Heart left ventricle (tissue), 16 donors: ENCODE data around the gene MALRD1. TPM values are rescaled to one million over a fixed set of nuclear protein-coding genes. Genes with fewer than 3 reads are reported as not detected.

Experiments
- ATAC-seq, 4 donors: fragments of 200-7000 bp; cut with Tn5 transposase; one replicate each; pipeline ENCODE4 v1.9.1; 2020 to 2022; ENCODE audit warnings: moderate library complexity in 4 of 4, mild to moderate bottlenecking in 3 of 4, moderate number of reproducible peaks in 1 of 4
- DNase-seq, 5 donors: peaks; one replicate each; pipeline ENCODE4 v3.0.0-alpha.2; 2020
- H3K27ac ChIP-seq, 12 donors: fragments of 200-600 bp; sonication (generic) in 4 of 12; one replicate each; pipeline versions ENCODE4 v1.5.0 to v1.8.0; 2016 to 2022; ENCODE audit warnings: mild to moderate bottlenecking in 2 of 12
- H3K27me3 ChIP-seq, 9 donors: fragments of 200-600 bp; sonication (generic) in 2 of 9; one replicate each; pipeline versions ENCODE4 v1.5.1 to v1.8.0; 2016 to 2022; ENCODE audit warnings: mild to moderate bottlenecking in 3 of 9
- H3K36me3 ChIP-seq, 9 donors: fragments of 200-600 bp; sonication (generic) in 2 of 9; one replicate each; pipeline versions ENCODE4 v1.5.0 to v1.8.0; 2018 to 2022; ENCODE audit warnings: mild to moderate bottlenecking in 2 of 9
- H3K4me1 ChIP-seq, 12 donors: fragments of 200-600 bp; sonication (generic) in 4 of 12; one replicate each; pipeline versions ENCODE4 v1.5.0 to v1.8.0; 2016 to 2022; ENCODE audit warnings: mild to moderate bottlenecking in 3 of 12
- H3K4me3 ChIP-seq, 12 donors: fragments of 200-600 bp; sonication (generic) in 4 of 12; one replicate each; pipeline versions ENCODE4 v1.5.0 to v1.8.0; 2017 to 2022; ENCODE audit warnings: mild to moderate bottlenecking in 9 of 12, moderate library complexity in 4 of 12
- H3K9me3 ChIP-seq, 12 donors: fragments of 200-600 bp; sonication (generic) in 4 of 12; one replicate each; pipeline versions ENCODE4 v1.5.0 to v1.8.0; 2016 to 2022; ENCODE audit warnings: mild to moderate bottlenecking in 1 of 12
- POLR2A ChIP-seq, 2 donors: fragments of 450-650 bp; IDR thresholded peaks; one replicate each; pipeline ENCODE4 v1.6.1; 2017; ENCODE audit warnings: antibody characterized with exemption in 2 of 2, mild to moderate bottlenecking in 2 of 2, moderate library complexity in 2 of 2
- WGBS, 4 donors: extraction: QIAGEN DNeasy Blood & Tissue Kit in 2 of 4; methylation state at CpG; one replicate each; pipeline versions ENCODE4 v1.1.5 to v1.1.7; 2013 to 2018; 5-methylcytosine and 5-hydroxymethylcytosine counted together
- intact Hi-C, 10 donors: fragments of 100-400 bp; cut with DNase I; formaldehyde crosslinking; loops; one replicate each; pipeline versions ENCODE4 v1.11.1 to v1.14.2; 2022
- polyA plus RNA-seq, 2 donors: library from polyadenylated mRNA; stranded (reverse); fragments of 200-250 nt; gene quantifications; one replicate each; pipeline ENCODE4 v1.2.3, GENCODE V29; 2013
- total RNA-seq, 9 donors: library from RNA; depleted of rRNA in 2 of 9; stranded (reverse); fragments of >200 nt in 2 of 9; fragmentation: NEBNext Ultra II Directional in 3 of 9; extraction: Animal tissue kit (Norgen Biotek cat#: 25700) in 3 of 9; gene quantifications; one replicate each; pipeline versions ENCODE4 v1.1.0 to v1.2.4, GENCODE V29; 2016 to 2023
- TF ChIP-seq, protein P1 (sequence below), 12 donors: fragments of 200-600 bp; sonication (generic) in 4 of 12; IDR thresholded peaks; one replicate each; pipeline versions ENCODE4 v1.5.0 to v1.8.0; 2018 to 2022; ENCODE audit warnings: antibody characterized with exemption in 12 of 12, mild to moderate bottlenecking in 5 of 12
- donor health status: ischemic (EF 13 %, LVEDD 7.1; RV severe dilation, severe dysfunction).
- donor health status: healthy with polysubstance abuse.
- donor health status: DM: no; HTN: yes; CAD: no.
- donor health status: DM: no; HTN: no; CAD: no.
- donor health status: ischemic (EF 25% LVEDD 6.9; RV normal size, moderate dysfunction).
- donor health status: ischemic (EF 25% LVEDD 5.7; RV mildly dilated, moderate dysfunction).
- donor health status: healthy.
- donor health status: DM: yes; HTN: yes; CAD: no.
- donor health status: ischemic (EF 35%, LVEDD 5.7; RV mildly dilated, moderate dysfunction).
- donor health status: nonischemic (EF 11% LVEDD 7.7; RV severe dilation, severe dysfunction).
- donor health status: DM: yes; HTN: yes; CAD: no.
- donor health status: PGD.
- donor health status: ischemic (EF 29% LVEDD 5.4; RV normal size, mild dysfunction).
- donor health status: nonischemic (EF 23%, LVEDD 6.1; RV moderate dilation, normal function).

The MALRD1 gene
- total and polyA plus RNA-seq, 11 donors, result 0.12 to 1.1 (median 0.37) TPM; not detected in 1

DNA sequence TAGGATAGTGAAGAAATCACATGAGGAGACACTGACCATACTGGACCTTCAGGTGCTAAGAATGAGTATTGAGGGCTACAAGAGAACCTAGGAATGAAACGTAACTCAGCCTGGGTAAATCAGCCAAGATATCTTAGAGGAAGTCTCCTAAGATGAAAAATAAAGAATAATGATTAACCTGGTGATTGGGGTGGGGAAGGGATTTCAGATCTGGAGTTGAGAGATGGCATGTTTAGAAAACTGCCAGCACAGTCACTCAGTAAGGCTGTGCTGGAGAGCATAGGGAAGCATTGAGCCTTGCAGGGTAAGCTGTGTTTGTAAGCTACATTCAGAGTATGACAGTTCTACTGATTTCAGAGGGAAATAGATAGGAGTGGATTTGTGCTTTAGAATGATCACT lies 1.9 kb upstream of the MALRD1 start:
- peaks cover 0 to 2% (median 0%) of the 10 kb centered on the region in 12 donors for H3K9me3 ChIP-seq
- no peaks in the 10 kb centered on the region for H3K27me3 ChIP-seq
- DNase-seq (no peak), ATAC-seq (no peak)
- H3K36me3 ChIP-seq, result no peaks in the 10 kb centered on the region
- intact Hi-C loops, result no loop called here
- H3K4me1 ChIP-seq, result no peaks in the 10 kb centered on the region
- WGBS, 4 donors, result 64 to 76% (median 70%) methylated on average over 1 of the region's 1 CpG
- H3K4me3 ChIP-seq, result no peak overlapping the region
- no peak overlapping the region for H3K27ac ChIP-seq
- TF ChIP-seq, protein P1, sequence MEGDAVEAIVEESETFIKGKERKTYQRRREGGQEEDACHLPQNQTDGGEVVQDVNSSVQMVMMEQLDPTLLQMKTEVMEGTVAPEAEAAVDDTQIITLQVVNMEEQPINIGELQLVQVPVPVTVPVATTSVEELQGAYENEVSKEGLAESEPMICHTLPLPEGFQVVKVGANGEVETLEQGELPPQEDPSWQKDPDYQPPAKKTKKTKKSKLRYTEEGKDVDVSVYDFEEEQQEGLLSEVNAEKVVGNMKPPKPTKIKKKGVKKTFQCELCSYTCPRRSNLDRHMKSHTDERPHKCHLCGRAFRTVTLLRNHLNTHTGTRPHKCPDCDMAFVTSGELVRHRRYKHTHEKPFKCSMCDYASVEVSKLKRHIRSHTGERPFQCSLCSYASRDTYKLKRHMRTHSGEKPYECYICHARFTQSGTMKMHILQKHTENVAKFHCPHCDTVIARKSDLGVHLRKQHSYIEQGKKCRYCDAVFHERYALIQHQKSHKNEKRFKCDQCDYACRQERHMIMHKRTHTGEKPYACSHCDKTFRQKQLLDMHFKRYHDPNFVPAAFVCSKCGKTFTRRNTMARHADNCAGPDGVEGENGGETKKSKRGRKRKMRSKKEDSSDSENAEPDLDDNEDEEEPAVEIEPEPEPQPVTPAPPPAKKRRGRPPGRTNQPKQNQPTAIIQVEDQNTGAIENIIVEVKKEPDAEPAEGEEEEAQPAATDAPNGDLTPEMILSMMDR (IDR thresholded peaks at IDR 0.05), result no peak
- TF ChIP-seq POLR2A (IDR thresholded peaks at IDR 0.05), result no peak

DNA sequence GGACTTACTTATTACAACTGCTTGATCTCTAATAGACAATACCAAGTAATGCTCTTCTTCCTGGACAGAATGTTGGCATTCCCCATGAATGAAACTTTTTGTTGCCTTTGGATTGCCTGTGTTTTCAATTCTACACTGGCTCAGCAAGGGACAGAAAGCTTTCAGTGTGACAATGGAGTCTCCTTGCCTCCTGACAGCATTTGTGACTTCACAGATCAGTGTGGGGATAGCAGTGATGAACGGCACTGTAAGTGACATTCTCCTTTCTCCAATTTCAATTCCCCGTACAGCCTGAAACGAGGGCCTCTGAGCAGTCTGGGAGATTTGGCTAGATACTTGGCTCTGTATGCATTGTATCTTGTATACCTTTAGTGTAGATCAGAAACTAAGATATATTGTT lies 290 bp downstream of the MALRD1 start:
- H3K27me3 ChIP-seq, result no peaks in the 10 kb centered on the region
- no peak overlapping the region for H3K4me3 ChIP-seq
- DNase-seq (no peak), ATAC-seq (no peak)
- TF ChIP-seq, protein P1 (IDR thresholded peaks at IDR 0.05), result no peak
- no peak for TF ChIP-seq POLR2A (IDR thresholded peaks at IDR 0.05)
- WGBS, 4 donors, result 43 to 58% (median 49%) methylated on average over 3 of the region's 3 CpGs
- no peaks in the 10 kb centered on the region for H3K36me3 ChIP-seq
- no peaks in the 10 kb centered on the region for H3K4me1 ChIP-seq
- intact Hi-C loops, result no loop called here
- peaks cover 0 to 2% (median 0%) of the 10 kb centered on the region in 12 donors for H3K9me3 ChIP-seq
- no peak overlapping the region for H3K27ac ChIP-seq

DNA sequence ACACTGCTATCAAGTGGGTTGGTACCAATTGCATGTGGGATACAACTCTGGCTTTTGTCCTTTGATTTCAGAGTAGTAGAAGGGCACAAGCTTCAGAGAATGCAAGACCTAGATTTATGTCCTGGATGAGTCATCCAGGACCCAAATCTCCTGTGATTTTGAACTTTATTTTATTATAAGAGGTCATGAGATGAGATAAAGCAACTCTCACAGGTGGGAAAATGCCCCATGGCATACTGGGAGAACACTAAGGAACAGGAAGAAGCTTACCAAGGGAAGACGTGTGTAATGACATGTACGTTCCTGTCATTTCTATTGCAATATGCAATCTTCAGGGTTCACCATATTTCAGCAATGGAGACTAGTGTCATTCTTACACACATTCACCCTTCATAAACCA lies 966 bp downstream of the MALRD1 start:
- H3K4me3 ChIP-seq, result no peak overlapping the region
- H3K27me3 ChIP-seq, result no peaks in the 10 kb centered on the region
- H3K36me3 ChIP-seq, result no peaks in the 10 kb centered on the region
- intact Hi-C loops, result no loop called here
- no peaks in the 10 kb centered on the region for H3K4me1 ChIP-seq
- no peak for DNase-seq
- 84 to 87% (median 86%) methylated on average over 2 of the region's 2 CpGs for WGBS, 4 donors
- no peak for ATAC-seq
- TF ChIP-seq, protein P1 (IDR thresholded peaks at IDR 0.05), result no peak
- no peak for TF ChIP-seq POLR2A (IDR thresholded peaks at IDR 0.05)
- H3K27ac ChIP-seq, result no peak overlapping the region
- peaks cover 0 to 2% (median 0%) of the 10 kb centered on the region in 12 donors for H3K9me3 ChIP-seq

DNA sequence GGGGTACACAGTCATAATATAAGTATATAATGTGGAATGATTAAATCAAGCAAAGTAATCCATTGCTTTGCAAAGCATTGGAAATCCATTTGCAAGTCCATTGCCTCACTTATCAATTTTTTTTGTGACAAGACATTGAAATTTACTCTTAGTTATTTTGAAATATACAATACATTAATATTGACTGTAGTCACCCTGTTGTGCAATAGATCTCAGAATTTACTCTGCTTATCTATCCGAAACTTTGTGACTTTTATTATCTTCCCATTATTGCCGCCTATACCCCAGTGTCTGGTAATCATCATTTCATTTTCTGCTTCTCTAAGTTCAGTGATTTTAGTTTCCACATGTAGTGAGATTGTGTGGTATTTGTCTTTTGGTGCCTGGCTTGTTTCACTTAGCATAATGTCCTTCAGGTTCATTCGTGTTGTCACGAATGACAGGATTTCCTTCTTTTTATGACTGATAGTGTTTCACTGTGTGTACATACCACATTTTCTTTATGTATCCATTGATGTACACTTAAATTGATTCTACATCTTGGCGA lies 5.8 kb downstream of the MALRD1 start:
- DNase-seq (no peak), ATAC-seq (no peak)
- H3K4me3 ChIP-seq, result no peak overlapping the region
- 66 to 81% (median 73%) methylated on average over 5 of the region's 5 CpGs for WGBS, 4 donors
- no peaks in the 10 kb centered on the region for H3K4me1 ChIP-seq
- intact Hi-C loops, result no loop called here
- no peaks in the 10 kb centered on the region for H3K36me3 ChIP-seq
- no peak overlapping the region for H3K27ac ChIP-seq
- H3K27me3 ChIP-seq, result no peaks in the 10 kb centered on the region
- H3K9me3 ChIP-seq, result peaks cover 0 to 2% (median 0%) of the 10 kb centered on the region in 12 donors
- no peak for TF ChIP-seq POLR2A (IDR thresholded peaks at IDR 0.05)
- TF ChIP-seq, protein P1 (IDR thresholded peaks at IDR 0.05), result no peak
